Right atrium auricular region (tissue), 2 donors: ENCODE results near the gene SPRED3. TPM values are rescaled to one million over a fixed set of nuclear protein-coding genes. Genes with fewer than 3 reads are reported as not detected.
A peak's percentile ranks its signal among the peaks of the same experiment; 100 is the strongest.

Experiments used
- DNase-seq: peaks from one replicate; pipeline ENCODE4 v3.0.0-alpha.2; 2019; ENCODE audit warnings: low spot score
- H3K27ac ChIP-seq, 2 donors: fragments of 200-600 bp; sonication (generic); 1 replicate in 1 of 2; 2 replicates in 1 of 2; pipeline ENCODE4 v1.5.1; 2016 to 2019
- H3K27me3 ChIP-seq, 2 donors: fragments of 200-600 bp; sonication (generic); one replicate each; pipeline versions ENCODE4 v1.5.1 to v1.6.0; 2017 to 2019
- H3K36me3 ChIP-seq: fragments of 200-600 bp; sonication (generic); one replicate; pipeline ENCODE4 v1.5.1; 2016
- H3K4me1 ChIP-seq, 2 donors: fragments of 200-600 bp; sonication (generic); one replicate each; pipeline versions ENCODE4 v1.5.1 to v1.6.0; 2017 to 2019
- H3K4me3 ChIP-seq, 2 donors: fragments of 200-600 bp; sonication (generic); 1 replicate in 1 of 2; 2 replicates in 1 of 2; pipeline ENCODE4 v1.5.1; 2017 to 2019; ENCODE audit warnings: mild to moderate bottlenecking in 1 of 2, moderate library complexity in 1 of 2
- H3K9me3 ChIP-seq, 2 donors: fragments of 200-600 bp; sonication (generic); one replicate each; pipeline ENCODE4 v1.5.1; 2019
- total RNA-seq, 2 donors: library from RNA; depleted of rRNA; stranded (reverse); fragments of >200 nt; gene quantifications; one replicate each; pipeline ENCODE4 v1.1.0, GENCODE V29; 2016
- TF ChIP-seq, protein P1 (sequence below), 2 donors: fragments of 200-600 bp; sonication (generic); IDR thresholded peaks; one replicate each; pipeline ENCODE4 v1.5.1; 2019; ENCODE audit warnings: antibody characterized with exemption in 2 of 2

Gene SPRED3
- total RNA-seq, 2 donors from 2014 or later: 0.56 to 0.67 TPM

DNA sequence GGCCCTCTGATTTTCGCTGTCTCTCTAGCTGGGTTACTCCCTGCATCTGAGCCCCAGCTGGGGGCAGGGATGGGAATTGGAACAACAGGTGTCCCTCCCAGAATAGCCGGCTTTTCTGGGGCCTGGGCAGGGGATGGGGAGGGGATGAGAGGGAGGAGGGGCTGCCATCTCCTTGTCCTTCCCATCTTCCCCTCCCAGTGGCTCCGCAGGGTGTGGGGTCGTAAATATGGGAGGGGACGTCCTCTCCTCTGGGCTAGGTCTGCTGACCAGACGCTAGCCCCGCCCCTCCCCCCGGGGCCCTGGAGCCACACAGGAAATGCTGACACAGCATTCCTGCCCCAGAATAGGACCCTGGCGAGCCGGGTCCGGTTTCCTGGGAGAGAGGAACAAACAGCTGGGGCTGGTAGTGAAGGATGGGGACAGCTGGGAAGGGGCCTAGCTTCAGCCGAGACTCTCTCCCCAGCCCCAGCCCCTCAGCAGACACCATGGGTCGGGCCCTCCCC, 46.1 kb downstream of the SPRED3 start:
- no peaks in the 10 kb centered on the region for H3K9me3 ChIP-seq
- no peak overlapping the region for H3K27ac ChIP-seq
- peaks cover 0 to 11% of the 10 kb centered on the region in 2 donors for H3K27me3 ChIP-seq
- TF ChIP-seq, protein P1, sequence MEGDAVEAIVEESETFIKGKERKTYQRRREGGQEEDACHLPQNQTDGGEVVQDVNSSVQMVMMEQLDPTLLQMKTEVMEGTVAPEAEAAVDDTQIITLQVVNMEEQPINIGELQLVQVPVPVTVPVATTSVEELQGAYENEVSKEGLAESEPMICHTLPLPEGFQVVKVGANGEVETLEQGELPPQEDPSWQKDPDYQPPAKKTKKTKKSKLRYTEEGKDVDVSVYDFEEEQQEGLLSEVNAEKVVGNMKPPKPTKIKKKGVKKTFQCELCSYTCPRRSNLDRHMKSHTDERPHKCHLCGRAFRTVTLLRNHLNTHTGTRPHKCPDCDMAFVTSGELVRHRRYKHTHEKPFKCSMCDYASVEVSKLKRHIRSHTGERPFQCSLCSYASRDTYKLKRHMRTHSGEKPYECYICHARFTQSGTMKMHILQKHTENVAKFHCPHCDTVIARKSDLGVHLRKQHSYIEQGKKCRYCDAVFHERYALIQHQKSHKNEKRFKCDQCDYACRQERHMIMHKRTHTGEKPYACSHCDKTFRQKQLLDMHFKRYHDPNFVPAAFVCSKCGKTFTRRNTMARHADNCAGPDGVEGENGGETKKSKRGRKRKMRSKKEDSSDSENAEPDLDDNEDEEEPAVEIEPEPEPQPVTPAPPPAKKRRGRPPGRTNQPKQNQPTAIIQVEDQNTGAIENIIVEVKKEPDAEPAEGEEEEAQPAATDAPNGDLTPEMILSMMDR (IDR thresholded peaks at IDR 0.05): no peak
- H3K36me3 ChIP-seq: no peaks in the 10 kb centered on the region
- peak overlapping the region in 1 of 2 donors; percentile 1 for H3K4me3 ChIP-seq
- H3K4me1 ChIP-seq: peaks cover 0 to 8% of the 10 kb centered on the region in 2 donors
- no peak for DNase-seq

DNA sequence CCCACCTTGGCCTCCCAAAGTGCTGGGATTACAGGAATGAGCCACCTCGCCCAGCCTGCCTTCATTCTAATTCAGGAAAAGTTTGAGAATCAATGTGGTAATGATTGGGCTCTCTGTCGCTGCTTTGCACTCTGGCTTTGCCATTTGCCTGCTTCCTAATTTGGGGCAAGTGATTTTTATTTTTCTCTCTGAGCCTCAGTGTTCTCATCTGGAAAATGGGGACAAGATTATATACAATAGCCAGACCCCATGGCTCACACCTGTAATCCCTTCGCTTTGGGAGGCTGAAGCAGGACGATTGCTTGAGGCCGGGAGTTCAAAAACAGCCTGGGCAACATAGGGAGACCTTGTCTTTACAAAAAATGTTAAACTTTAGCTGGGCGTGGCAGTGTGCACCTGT, 48.8 kb downstream of the SPRED3 start:
- Histone ChIP-seq H3K27ac (no peak overlapping the region), H3K9me3 (no peaks in the 10 kb centered on the region)

GRCh38 chr19:38437917-38438316, 49.4 kb downstream of the SPRED3 start:
- H3K4me1 ChIP-seq: peaks cover 0 to 8% of the 10 kb centered on the region in 2 donors
- DNase-seq: no peak
- H3K9me3 ChIP-seq: no peaks in the 10 kb centered on the region
- H3K4me3 ChIP-seq: no peak overlapping the region
- TF ChIP-seq, protein P1 (IDR thresholded peaks at IDR 0.05): no peak
- no peaks in the 10 kb centered on the region for H3K36me3 ChIP-seq
- no peak overlapping the region for H3K27ac ChIP-seq
- H3K27me3 ChIP-seq: peaks cover 0 to 11% of the 10 kb centered on the region in 2 donors

More for the DNA sequence above, 48.8 kb downstream of the SPRED3 start:
- H3K36me3 ChIP-seq: no peaks in the 10 kb centered on the region
- TF ChIP-seq, protein P1 (IDR thresholded peaks at IDR 0.05): no peak
- H3K4me1 ChIP-seq: peaks cover 0 to 8% of the 10 kb centered on the region in 2 donors
- peaks cover 0 to 11% of the 10 kb centered on the region in 2 donors for H3K27me3 ChIP-seq
- no peak for DNase-seq
- no peak overlapping the region for H3K4me3 ChIP-seq

GRCh38 chr19:38440592-38440991, 52.1 kb downstream of the SPRED3 start:
- Histone ChIP-seq H3K27me3 (peaks cover 0 to 5% of the 10 kb centered on the region in 2 donors), H3K4me3 (no peak overlapping the region)

DNA sequence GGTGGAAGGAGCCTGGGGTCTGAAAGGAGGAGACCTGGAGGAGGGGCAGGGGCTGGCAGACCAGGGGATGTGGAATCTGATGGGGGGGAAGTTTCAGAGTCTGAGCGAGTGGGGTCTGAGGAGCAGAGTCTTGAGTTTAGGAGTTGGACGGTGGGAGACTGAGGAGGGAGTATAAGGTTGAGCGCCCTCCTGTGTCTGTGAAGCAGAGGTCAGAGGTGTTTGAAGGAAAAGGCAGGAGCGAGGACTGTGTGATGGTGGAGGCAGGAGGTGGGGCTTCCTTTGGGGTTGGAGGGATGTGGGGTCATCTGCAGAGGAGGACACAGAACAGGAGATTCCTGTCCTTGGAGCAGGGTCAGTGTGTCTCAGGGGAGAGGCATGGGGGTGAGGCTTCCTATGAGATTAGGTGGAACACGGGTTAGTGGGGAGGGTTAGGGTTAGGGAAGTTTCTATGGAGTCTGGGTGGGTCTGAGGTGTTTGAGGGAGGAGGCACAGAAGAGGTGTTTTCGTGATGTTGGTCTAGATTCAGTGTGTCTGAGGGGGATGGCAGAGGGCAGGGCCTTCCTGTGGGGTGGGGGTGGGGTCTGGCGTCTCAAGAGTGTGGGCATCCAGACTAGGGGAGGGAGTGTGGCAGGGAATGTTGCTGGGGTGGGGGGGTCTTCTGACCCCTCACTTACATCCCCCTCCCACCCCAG, 53.3 kb downstream of the SPRED3 start:
- H3K4me1 ChIP-seq: no peaks in the 10 kb centered on the region
- TF ChIP-seq, protein P1 (IDR thresholded peaks at IDR 0.05): no peak
- no peaks in the 10 kb centered on the region for H3K9me3 ChIP-seq
- no peak for DNase-seq
- no peaks in the 10 kb centered on the region for H3K36me3 ChIP-seq
- no peak overlapping the region for H3K27ac ChIP-seq
- H3K4me3 ChIP-seq: no peak overlapping the region
- no peaks in the 10 kb centered on the region for H3K27me3 ChIP-seq

More at GRCh38 chr19:38440592-38440991, 52.1 kb downstream of the SPRED3 start:
- H3K4me1 ChIP-seq: no peaks in the 10 kb centered on the region
- TF ChIP-seq, protein P1 (IDR thresholded peaks at IDR 0.05): no peak
- H3K9me3 ChIP-seq: no peaks in the 10 kb centered on the region
- H3K36me3 ChIP-seq: no peaks in the 10 kb centered on the region
- no peak overlapping the region for H3K27ac ChIP-seq
- no peak for DNase-seq
